NT2/D1 (cell line): ENCODE data around the gene CYFIP1.

ENCODE experiments used
- SUZ12 ChIP-seq: IDR thresholded peaks from 2 replicates; pipeline ENCODE4 v1.6.1; 2011; ENCODE audit not compliant: insufficient read length, insufficient read depth; ENCODE audit errors: extremely low read depth
- YY1 ChIP-seq: IDR thresholded peaks from 2 replicates; pipeline ENCODE4 v1.6.1; 2011; ENCODE audit not compliant: insufficient read length, insufficient read depth
- ZNF274 ChIP-seq: IDR thresholded peaks from 2 replicates; pipeline ENCODE4 v1.6.1; 2011; ENCODE audit warnings: mild to moderate bottlenecking, low read depth, low read length

DNA sequence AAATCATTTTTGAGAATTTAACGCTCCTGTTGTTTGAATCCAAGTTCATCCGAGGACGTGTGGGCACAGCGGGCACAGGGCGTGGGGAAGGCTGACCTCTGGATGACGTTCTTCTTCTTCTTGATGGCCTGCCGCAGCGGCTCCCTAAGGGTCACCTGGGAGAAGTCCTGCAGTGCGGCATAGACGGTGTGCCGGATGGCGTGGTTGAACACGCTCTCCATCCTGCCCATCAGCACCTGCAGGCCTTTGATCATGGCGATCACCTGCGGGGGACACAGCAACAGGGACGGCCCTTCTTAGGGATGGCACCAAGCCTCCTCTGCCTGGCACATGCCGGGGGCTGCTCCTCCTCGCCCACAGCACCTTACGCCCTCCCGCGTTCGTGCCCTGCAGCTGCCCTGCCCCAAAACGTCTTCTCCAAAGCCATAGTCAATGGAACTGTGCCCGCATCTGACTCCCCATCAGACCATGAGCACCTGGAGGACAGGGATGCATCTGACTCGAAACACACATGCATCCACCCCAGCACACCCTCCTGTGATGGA lies 61.5 kb downstream of the CYFIP1 start:
- TF ChIP-seq YY1 (no peak), ZNF274 (no peak), SUZ12 (no peak)
